PC-9 (cell line): ENCODE results near the gene CCNI2.

Source experiments
- CTCF ChIP-seq: fragments of 200-600 bp; sonication (generic); conservative IDR thresholded peaks from 2 replicates; pipeline ENCODE4 v1.6.1; 2017; ENCODE audit warnings: mixed run types, antibody characterized with exemption, mild to moderate bottlenecking, moderate library complexity
- EZH2 ChIP-seq: fragments of 200-600 bp; sonication (generic); IDR thresholded peaks from 2 replicates; pipeline ENCODE4 v1.8.0; 2017; ENCODE audit warnings: antibody characterized with exemption, low read depth

GRCh38 chr5:132768485-132768868 is 21.3 kb downstream of the CCNI2 start:
- TF ChIP-seq CTCF (no peak), EZH2 (no peak)
